Activated CD8-positive, alpha-beta T cell treated with anti-CD3 and anti-CD28 coated beads for 36 hours (primary cell): ENCODE measurements around the gene TRABD2B. TPM values are rescaled to one million over a fixed set of nuclear protein-coding genes. Genes with fewer than 3 reads are reported as not detected.

Experiments
- ATAC-seq: fragments of 200-7000 bp; cut with Tn5 transposase; one replicate; pipeline ENCODE4 v1.10.0; 2021; ENCODE audit warnings: mild to moderate bottlenecking, moderate library complexity
- CTCF ChIA-PET: fragments of 350-600 bp; sonication (Branson Sonifier 250); formaldehyde crosslinking; loops from one replicate; lab custom pipeline; 2021; ENCODE audit warnings: antibody characterized with exemption; lab: Charles Lee
- POLR2A ChIA-PET: fragments of 350-600 bp; sonication (Branson Sonifier 250); formaldehyde crosslinking; loops from one replicate; lab custom pipeline; 2021; ENCODE audit warnings: antibody characterized with exemption; lab: Charles Lee
- DNase-seq: peaks from one replicate; pipeline ENCODE4 v3.0.0-alpha.2; 2020
- H3K27ac Mint-ChIP-seq: one replicate; pipeline ENCODE4 v1.8.0; 2021; ENCODE audit warnings: mild to moderate bottlenecking, mixed read lengths
- H3K27me3 Mint-ChIP-seq: one replicate; pipeline ENCODE4 v1.8.0; 2021; ENCODE audit warnings: mixed read lengths
- H3K36me3 Mint-ChIP-seq: one replicate; pipeline ENCODE4 v1.8.0; 2021; ENCODE audit warnings: low read depth, mixed read lengths
- H3K4me1 Mint-ChIP-seq: one replicate; pipeline ENCODE4 v1.8.0; 2021; ENCODE audit warnings: low read depth, mixed read lengths
- H3K4me3 Mint-ChIP-seq: one replicate; pipeline ENCODE4 v1.8.0; 2021; ENCODE audit warnings: mild to moderate bottlenecking, moderate library complexity, mixed read lengths
- H3K9me3 Mint-ChIP-seq: one replicate; pipeline ENCODE4 v1.8.0; 2021; ENCODE audit warnings: mixed read lengths
- CTCF ChIP-seq: fragments of 200-600 bp; IDR thresholded peaks from one replicate; pipeline ENCODE4 v1.8.0; 2022; ENCODE audit warnings: antibody characterized with exemption, mild to moderate bottlenecking
- intact Hi-C: fragments of 100-400 bp; cut with micrococcal nuclease; formaldehyde crosslinking; loops from one replicate; pipeline ENCODE4 v1.10.0; 2022
- total RNA-seq, 2 experiments: library from RNA; stranded (reverse); gene quantifications; one replicate each; pipeline ENCODE4 v1.2.3, GENCODE V29; 2021

Gene TRABD2B
- total RNA-seq, 2 experiments from 2014 or later, result not detected

- ChIA-PET CTCF (no interaction called here), POLR2A (no interaction called here)
- no peak for TF ChIP-seq CTCF
- ATAC-seq, result no peak
- no peak for DNase-seq
- Mint-ChIP-seq H3K9me3 (no peaks in the 10 kb centered on the region), H3K36me3 (no peaks in the 10 kb centered on the region), H3K27ac (no peak overlapping the region), H3K27me3 (no peaks in the 10 kb centered on the region), H3K4me3 (no peak overlapping the region), H3K4me1 (no peaks in the 10 kb centered on the region)
- intact Hi-C loops, result no loop called here
These were observed 142.5 kb downstream of the TRABD2B start for GRCh38 chr1:47854552-47855144.

- Mint-ChIP-seq H3K4me3 (no peak overlapping the region), H3K27me3 (no peaks in the 10 kb centered on the region), H3K4me1 (no peaks in the 10 kb centered on the region), H3K9me3 (no peaks in the 10 kb centered on the region), H3K27ac (no peak overlapping the region), H3K36me3 (no peaks in the 10 kb centered on the region)
- TF ChIP-seq CTCF, result no peak
- intact Hi-C loops, result no loop called here
- no peak for ATAC-seq
- no peak for DNase-seq
- ChIA-PET CTCF (no interaction called here), POLR2A (no interaction called here)
These were observed 143.3 kb downstream of the TRABD2B start for GRCh38 chr1:47853852-47854251.

GRCh38 chr1:47853059-47853458 is 144.1 kb downstream of the TRABD2B start:
- Mint-ChIP-seq H3K27me3 (no peaks in the 10 kb centered on the region), H3K4me3 (no peak overlapping the region), H3K36me3 (no peaks in the 10 kb centered on the region), H3K27ac (no peak overlapping the region), H3K4me1 (no peaks in the 10 kb centered on the region), H3K9me3 (no peaks in the 10 kb centered on the region)
- TF ChIP-seq CTCF, result no peak
- intact Hi-C loops, result no loop called here
- ChIA-PET POLR2A (no interaction called here), CTCF (no interaction called here)
- ATAC-seq (no peak), DNase-seq (no peak)

- ATAC-seq (no peak), DNase-seq (no peak)
- ChIA-PET CTCF (no interaction called here), POLR2A (no interaction called here)
- no peaks in the 10 kb centered on the region for H3K9me3 Mint-ChIP-seq
- no peaks in the 10 kb centered on the region for H3K36me3 Mint-ChIP-seq
- TF ChIP-seq CTCF, result no peak
- intact Hi-C loops, result no loop called here
- H3K27me3 Mint-ChIP-seq, result no peaks in the 10 kb centered on the region
- no peak overlapping the region for H3K4me3 Mint-ChIP-seq
- H3K4me1 Mint-ChIP-seq, result no peaks in the 10 kb centered on the region
- H3K27ac Mint-ChIP-seq, result no peak overlapping the region
These were observed 145.0 kb downstream of the TRABD2B start for GRCh38 chr1:47852006-47852718.

- no peaks in the 10 kb centered on the region for H3K9me3 Mint-ChIP-seq
- ATAC-seq (no peak), DNase-seq (no peak)
- ChIA-PET CTCF (no interaction called here), POLR2A (interaction anchor here (1.0 kb wide), 1 partner anchor 33 kb away, joined by 3 read pairs; no protein-coding TSS in a partner anchor)
- no peak for TF ChIP-seq CTCF
- no peak overlapping the region for H3K4me3 Mint-ChIP-seq
- H3K36me3 Mint-ChIP-seq, result no peaks in the 10 kb centered on the region
- no peaks in the 10 kb centered on the region for H3K27me3 Mint-ChIP-seq
- H3K27ac Mint-ChIP-seq, result no peak overlapping the region
- no peaks in the 10 kb centered on the region for H3K4me1 Mint-ChIP-seq
- intact Hi-C loops, result no loop called here
These were observed 146.7 kb downstream of the TRABD2B start for GRCh38 chr1:47850451-47850850.
